GM12801 (cell line): ENCODE measurements around the gene PTK6.

Source experiments
- CTCF ChIP-seq: IDR thresholded peaks from one replicate; pipeline ENCODE4 v1.5.1; 2011; ENCODE audit warnings: control low read depth; ENCODE audit not compliant: insufficient read length; ENCODE audit errors: extremely low read depth

PTK6 gene

GRCh38 chr20:63531686-63532448 lies 5.3 kb downstream of the PTK6 start:
- TF ChIP-seq CTCF, result no peak

- no peak for TF ChIP-seq CTCF
Measured at GRCh38 chr20:63530788-63531160, 6.4 kb downstream of the PTK6 start.

- no peak for TF ChIP-seq CTCF
Measured at GRCh38 chr20:63529861-63530787, 7.1 kb downstream of the PTK6 start.

- TF ChIP-seq CTCF, result no peak
Measured at GRCh38 chr20:63529180-63529860, 7.9 kb downstream of the PTK6 start.

- TF ChIP-seq CTCF, result no peak
Measured at GRCh38 chr20:63527184-63527583, 10.0 kb downstream of the PTK6 start.

GRCh38 chr20:63525971-63526370 lies 11.2 kb downstream of the PTK6 start:
- TF ChIP-seq CTCF, result no peak

- no peak for TF ChIP-seq CTCF
Measured at GRCh38 chr20:63525185-63525584, 12.0 kb downstream of the PTK6 start.
